NB4 (cell line): ENCODE results near the gene CYB5B.

Experiments
- CTCF ChIP-seq: IDR thresholded peaks from one replicate; pipeline ENCODE4 v1.5.1; 2012; ENCODE audit warnings: low read depth, low read length
- MAX ChIP-seq: IDR thresholded peaks from 2 replicates; pipeline ENCODE4 v1.6.1; 2011; ENCODE audit warnings: low read depth, low read length
- POLR2A ChIP-seq: IDR thresholded peaks from 2 replicates; pipeline ENCODE4 v1.6.1; 2011; ENCODE audit warnings: mild to moderate bottlenecking; ENCODE audit not compliant: insufficient read length; ENCODE audit errors: extremely low read depth

- TF ChIP-seq POLR2A (no peak), CTCF (no peak), MAX (no peak)
Measured at GRCh38 chr16:69476920-69477443, 52.6 kb downstream of the CYB5B start.
